Natural killer cell (primary cell): ENCODE data around the gene TMEM245. TPM values are rescaled to one million over a fixed set of nuclear protein-coding genes. Genes with fewer than 3 reads are reported as not detected.

Source experiments
- ATAC-seq, 3 donors: fragments of 150-1000 bp in 2 of 3; fragments of 200-7000 bp in 1 of 3; cut with Tn5 transposase; 1 replicate in 1 of 3; 2 replicates in 2 of 3; pipeline ENCODE4 v1.10.0; 2021; ENCODE audit warnings: mild to moderate bottlenecking in 2 of 3, moderate library complexity in 2 of 3
- DNase-seq, 2 donors: peaks; one replicate each; pipeline versions ENCODE4 v3.0.0 to v3.0.0-alpha.2; 2013 to 2021; ENCODE audit warnings: mixed read lengths in 1 of 2
- H3K27ac ChIP-seq: one replicate; pipeline ENCODE4 v1.5.1; 2013; ENCODE audit warnings: mild to moderate bottlenecking, low read length
- H3K27me3 ChIP-seq: one replicate; pipeline ENCODE4 v1.6.1; 2013; ENCODE audit warnings: low read length; ENCODE audit not compliant: control insufficient read depth, insufficient read depth
- H3K36me3 ChIP-seq: one replicate; pipeline ENCODE4 v1.6.1; 2013; ENCODE audit warnings: low read length; ENCODE audit not compliant: control insufficient read depth, insufficient read depth
- H3K4me1 ChIP-seq: one replicate; pipeline ENCODE4 v1.6.1; 2013; ENCODE audit warnings: low read length; ENCODE audit not compliant: control insufficient read depth, insufficient read depth
- H3K4me3 ChIP-seq: one replicate; pipeline ENCODE4 v1.5.1; 2013; ENCODE audit warnings: low read length
- H3K9me3 ChIP-seq: one replicate; pipeline ENCODE4 v1.6.1; 2013; ENCODE audit warnings: low read length; ENCODE audit not compliant: control insufficient read depth, insufficient read depth
- H3K27ac Mint-ChIP-seq, 2 donors: one replicate each; pipeline ENCODE4 v1.8.0; 2022; ENCODE audit warnings: mild to moderate bottlenecking in 2 of 2, mixed read lengths in 2 of 2, moderate library complexity in 1 of 2
- H3K27me3 Mint-ChIP-seq, 2 donors: one replicate each; pipeline ENCODE4 v1.8.0; 2022; ENCODE audit warnings: low read depth in 2 of 2, mixed read lengths in 2 of 2
- H3K36me3 Mint-ChIP-seq: one replicate; pipeline ENCODE4 v1.8.0; 2022; ENCODE audit warnings: mixed read lengths
- H3K4me1 Mint-ChIP-seq, 2 donors: one replicate each; pipeline ENCODE4 v1.8.0; 2022; ENCODE audit warnings: mixed read lengths in 2 of 2
- H3K4me3 Mint-ChIP-seq: one replicate; pipeline ENCODE4 v1.8.0; 2022; ENCODE audit warnings: mild to moderate bottlenecking, moderate library complexity, mixed read lengths
- H3K9me3 Mint-ChIP-seq, 2 donors: one replicate each; pipeline ENCODE4 v1.8.0; 2022; ENCODE audit warnings: mixed read lengths in 2 of 2
- WGBS: methylation state at CpG from one replicate; pipeline ENCODE4 v1.1.7; 2013; ENCODE audit warnings: missing lambda C conversion rate; ENCODE audit not compliant: insufficient coverage; 5-methylcytosine and 5-hydroxymethylcytosine counted together
- intact Hi-C: fragments of 100-400 bp; cut with micrococcal nuclease; formaldehyde crosslinking; loops from one replicate; pipeline ENCODE4 v1.14.2; 2022
- total RNA-seq, 4 donors: library from RNA; stranded (reverse); fragments of 120-200 nt in 1 of 4; gene quantifications; one replicate each; pipeline versions ENCODE4 v1.2.3 to v1.2.4, GENCODE V29; 2013 to 2022
- TF ChIP-seq, protein P1 (sequence below): fragments of 200-600 bp; IDR thresholded peaks from one replicate; pipeline ENCODE4 v1.8.0; 2022; ENCODE audit warnings: antibody characterized with exemption

Gene TMEM245
- total RNA-seq, 3 donors from 2014 or later (not counting 1 experiment from before 2014, with no cell fraction given), result 14.5 to 22.5 (median 21.8) TPM

DNA sequence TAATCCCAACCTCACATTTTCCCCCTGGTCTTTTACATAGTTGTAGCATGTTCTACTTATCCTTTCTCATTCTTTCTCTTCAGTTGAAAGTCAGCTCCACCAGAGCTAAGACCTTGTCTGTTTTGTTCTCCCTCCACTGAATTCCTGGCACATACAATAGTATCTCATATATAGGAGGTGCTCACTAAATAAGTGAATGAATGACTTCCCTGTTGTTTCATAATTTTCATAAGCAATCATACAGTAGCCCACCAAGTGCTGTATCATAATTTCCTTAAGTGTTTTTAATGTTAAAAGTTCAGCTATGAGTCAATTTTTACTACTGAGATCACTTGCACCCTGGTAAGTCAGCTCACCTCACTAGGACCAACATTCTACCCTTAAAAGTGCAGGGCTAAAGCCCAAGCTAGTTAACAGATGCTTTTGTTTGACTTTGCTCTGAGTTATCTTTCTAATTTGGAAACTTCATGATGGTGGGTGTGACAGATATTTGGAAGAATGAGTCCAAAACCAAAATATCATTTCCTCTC lies 27.6 kb downstream of the TMEM245 start:
- no peak overlapping the region for H3K4me3 Mint-ChIP-seq
- intact Hi-C loops, result no loop called here

DNA sequence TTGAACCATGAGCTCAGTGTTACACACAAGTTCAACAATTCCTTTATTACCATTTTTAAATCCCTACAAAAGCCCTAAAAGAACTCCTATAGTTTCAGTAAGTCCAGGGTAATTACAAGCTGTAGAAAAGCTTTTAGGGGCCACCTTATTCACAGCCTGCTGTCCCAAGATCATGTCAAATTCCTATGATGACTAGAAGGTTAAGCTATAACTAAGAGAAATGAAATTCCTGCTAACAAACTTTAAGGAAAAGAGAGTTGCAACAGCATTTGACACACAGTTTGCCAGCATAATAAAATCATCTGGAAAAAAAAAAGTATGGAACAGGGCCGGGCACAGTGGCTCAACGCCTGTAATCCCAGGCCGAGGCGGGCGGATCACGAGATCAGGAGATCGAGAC lies 31.5 kb downstream of the TMEM245 start:
- H3K9me3 ChIP-seq, result no peaks in the 10 kb centered on the region
- Mint-ChIP-seq H3K9me3 (no peaks in the 10 kb centered on the region), H3K36me3 (peaks cover 12% of the 10 kb centered on the region), H3K27ac (no peak overlapping the region), H3K4me3 (no peak overlapping the region), H3K4me1 (peaks cover 5 to 6% of the 10 kb centered on the region in 2 donors), H3K27me3 (no peaks in the 10 kb centered on the region)
- WGBS, result 99% methylated on average over 7 of the region's 7 CpGs
- H3K27ac ChIP-seq, result no peak overlapping the region
- no peak for ATAC-seq
- H3K27me3 ChIP-seq, result no peaks in the 10 kb centered on the region
- TF ChIP-seq, protein P1, sequence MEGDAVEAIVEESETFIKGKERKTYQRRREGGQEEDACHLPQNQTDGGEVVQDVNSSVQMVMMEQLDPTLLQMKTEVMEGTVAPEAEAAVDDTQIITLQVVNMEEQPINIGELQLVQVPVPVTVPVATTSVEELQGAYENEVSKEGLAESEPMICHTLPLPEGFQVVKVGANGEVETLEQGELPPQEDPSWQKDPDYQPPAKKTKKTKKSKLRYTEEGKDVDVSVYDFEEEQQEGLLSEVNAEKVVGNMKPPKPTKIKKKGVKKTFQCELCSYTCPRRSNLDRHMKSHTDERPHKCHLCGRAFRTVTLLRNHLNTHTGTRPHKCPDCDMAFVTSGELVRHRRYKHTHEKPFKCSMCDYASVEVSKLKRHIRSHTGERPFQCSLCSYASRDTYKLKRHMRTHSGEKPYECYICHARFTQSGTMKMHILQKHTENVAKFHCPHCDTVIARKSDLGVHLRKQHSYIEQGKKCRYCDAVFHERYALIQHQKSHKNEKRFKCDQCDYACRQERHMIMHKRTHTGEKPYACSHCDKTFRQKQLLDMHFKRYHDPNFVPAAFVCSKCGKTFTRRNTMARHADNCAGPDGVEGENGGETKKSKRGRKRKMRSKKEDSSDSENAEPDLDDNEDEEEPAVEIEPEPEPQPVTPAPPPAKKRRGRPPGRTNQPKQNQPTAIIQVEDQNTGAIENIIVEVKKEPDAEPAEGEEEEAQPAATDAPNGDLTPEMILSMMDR, result no peak
- no peak for DNase-seq
- no peak overlapping the region for H3K4me3 ChIP-seq
- peaks cover 48% of the 10 kb centered on the region for H3K36me3 ChIP-seq
- intact Hi-C loops, result no loop called here
- H3K4me1 ChIP-seq, result no peaks in the 10 kb centered on the region

More for the DNA sequence above, 27.6 kb downstream of the TMEM245 start:
- TF ChIP-seq, protein P1, result no peak
- Mint-ChIP-seq H3K36me3 (no peaks in the 10 kb centered on the region), H3K9me3 (no peaks in the 10 kb centered on the region), H3K27me3 (no peaks in the 10 kb centered on the region), H3K27ac (no peak overlapping the region), H3K4me1 (peaks cover 26 to 34% of the 10 kb centered on the region in 2 donors)
- Histone ChIP-seq H3K27ac (no peak overlapping the region), H3K9me3 (no peaks in the 10 kb centered on the region), H3K4me1 (no peaks in the 10 kb centered on the region), H3K36me3 (peaks cover 49% of the 10 kb centered on the region), H3K4me3 (no peak overlapping the region), H3K27me3 (no peaks in the 10 kb centered on the region)
- no peak for DNase-seq
- ATAC-seq, result no peak

DNA sequence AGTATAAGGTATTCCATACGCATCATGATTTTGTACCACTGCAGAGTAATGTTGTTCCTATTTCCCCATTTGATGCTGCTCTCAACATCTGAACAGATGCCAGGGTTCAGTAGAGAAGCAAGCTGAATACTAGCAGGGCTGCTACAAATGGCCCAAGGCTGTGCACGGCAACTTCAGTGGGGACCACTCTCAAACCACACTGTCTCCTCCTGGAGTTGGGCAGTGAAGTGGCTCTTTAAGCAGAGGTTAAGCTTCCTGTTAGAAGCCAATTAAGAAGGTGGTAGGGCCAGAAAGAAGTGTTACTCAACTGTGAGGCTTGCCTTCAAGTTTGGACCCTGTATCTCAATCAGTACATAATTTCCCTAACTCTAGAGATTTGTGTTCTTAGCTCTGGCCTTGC lies 32.0 kb downstream of the TMEM245 start:
- Mint-ChIP-seq H3K27me3 (no peaks in the 10 kb centered on the region), H3K4me3 (no peak overlapping the region), H3K4me1 (peaks cover 5 to 6% of the 10 kb centered on the region in 2 donors), H3K27ac (no peak overlapping the region), H3K36me3 (peaks cover 12% of the 10 kb centered on the region), H3K9me3 (no peaks in the 10 kb centered on the region)
- H3K4me3 ChIP-seq, result no peak overlapping the region
- no peaks in the 10 kb centered on the region for H3K27me3 ChIP-seq
- no peaks in the 10 kb centered on the region for H3K4me1 ChIP-seq
- WGBS, result 95% methylated on average over 1 of the region's 2 CpGs
- H3K27ac ChIP-seq, result no peak overlapping the region
- H3K9me3 ChIP-seq, result no peaks in the 10 kb centered on the region
- DNase-seq (no peak), ATAC-seq (no peak)
- intact Hi-C loops, result no loop called here
- TF ChIP-seq, protein P1, result no peak
- H3K36me3 ChIP-seq, result peaks cover 46% of the 10 kb centered on the region

DNA sequence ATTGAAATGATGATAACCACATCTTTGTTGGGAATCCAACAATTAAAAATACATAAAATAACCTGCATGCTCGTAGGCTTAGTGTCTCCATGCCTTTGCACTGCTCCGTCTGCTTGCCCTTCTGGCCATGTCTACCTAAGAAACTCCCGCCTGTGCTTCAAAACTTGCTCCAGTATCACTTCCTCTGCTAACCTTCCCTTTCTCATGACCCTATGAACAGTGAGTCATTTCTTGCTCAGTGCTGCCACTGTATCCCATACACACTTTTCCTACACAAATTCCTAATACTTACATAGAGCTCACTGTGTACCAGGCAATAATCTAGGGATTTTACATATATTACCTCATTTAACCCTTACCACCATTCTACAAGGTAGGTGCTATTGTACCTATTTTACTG lies 33.5 kb downstream of the TMEM245 start:
- Histone ChIP-seq H3K4me3 (no peak overlapping the region), H3K27me3 (no peaks in the 10 kb centered on the region), H3K4me1 (no peaks in the 10 kb centered on the region), H3K27ac (no peak overlapping the region), H3K9me3 (no peaks in the 10 kb centered on the region), H3K36me3 (peaks cover 43% of the 10 kb centered on the region)
- Mint-ChIP-seq H3K4me3 (no peak overlapping the region), H3K9me3 (no peaks in the 10 kb centered on the region), H3K27me3 (no peaks in the 10 kb centered on the region), H3K4me1 (peaks cover 0 to 6% of the 10 kb centered on the region in 2 donors), H3K36me3 (peaks cover 12% of the 10 kb centered on the region), H3K27ac (no peak overlapping the region)
- TF ChIP-seq, protein P1, result no peak
- ATAC-seq (no peak), DNase-seq (no peak)
- 90% methylated on average over 3 of the region's 3 CpGs for WGBS
- intact Hi-C loops, result no loop called here
